ENCODE results near the gene RNLS.

RNLS gene

GRCh38 chr10:88253622-88254021, 329.5 kb downstream of the RNLS start:
- TF ChIP-seq TAF1 (IDR thresholded peaks at IDR 0.05; ENCODE audit: borderline replicate concordance, insufficient read depth, low read length) (no peak), FOXP2 (optimal IDR thresholded peaks at IDR 0.05; ENCODE audit: borderline replicate concordance, extremely low read depth, extremely low read length, insufficient read depth) (no peak), POLR2AphosphoS5 (IDR thresholded peaks at IDR 0.05; ENCODE audit: low read depth, low read length) (no peak), REST (IDR thresholded peaks at IDR 0.05; ENCODE audit: insufficient read depth in 1 of 2, low read depth in 2 of 2, low read length in 2 of 2) (no peak), SIN3A (IDR thresholded peaks at IDR 0.05; ENCODE audit: borderline replicate concordance, insufficient read depth, low read length) (no peak)

GRCh38 chr10:88253128-88253527, 330.0 kb downstream of the RNLS start:
- no peak for TF ChIP-seq REST (IDR thresholded peaks at IDR 0.05; ENCODE audit: insufficient read depth in 1 of 2, low read depth in 2 of 2, low read length in 2 of 2)
- no peak for TF ChIP-seq SIN3A (IDR thresholded peaks at IDR 0.05; ENCODE audit: borderline replicate concordance, insufficient read depth, low read length)
- TF ChIP-seq TAF1 (IDR thresholded peaks at IDR 0.05; ENCODE audit: borderline replicate concordance, insufficient read depth, low read length): no peak
- no peak for TF ChIP-seq FOXP2 (optimal IDR thresholded peaks at IDR 0.05; ENCODE audit: borderline replicate concordance, extremely low read depth, extremely low read length, insufficient read depth)
- no peak for TF ChIP-seq POLR2AphosphoS5 (IDR thresholded peaks at IDR 0.05; ENCODE audit: low read depth, low read length)

GRCh38 chr10:88249450-88249849, 333.7 kb downstream of the RNLS start:
- TF ChIP-seq POLR2AphosphoS5 (IDR thresholded peaks at IDR 0.05; ENCODE audit: low read depth, low read length) (no peak), TAF1 (IDR thresholded peaks at IDR 0.05; ENCODE audit: borderline replicate concordance, insufficient read depth, low read length) (no peak), FOXP2 (optimal IDR thresholded peaks at IDR 0.05; ENCODE audit: borderline replicate concordance, extremely low read depth, extremely low read length, insufficient read depth) (no peak), SIN3A (IDR thresholded peaks at IDR 0.05; ENCODE audit: borderline replicate concordance, insufficient read depth, low read length) (no peak), REST (IDR thresholded peaks at IDR 0.05; ENCODE audit: insufficient read depth in 1 of 2, low read depth in 2 of 2, low read length in 2 of 2) (no peak)

- no peak for TF ChIP-seq SIN3A (IDR thresholded peaks at IDR 0.05; ENCODE audit: borderline replicate concordance, insufficient read depth, low read length)
Measured at GRCh38 chr10:88246675-88247074, 336.4 kb downstream of the RNLS start.

GRCh38 chr10:88245974-88246511, 337.1 kb downstream of the RNLS start:
- no peak for TF ChIP-seq REST (IDR thresholded peaks at IDR 0.05; ENCODE audit: insufficient read depth in 1 of 2, low read depth in 2 of 2, low read length in 2 of 2)
- no peak for TF ChIP-seq TAF1 (IDR thresholded peaks at IDR 0.05; ENCODE audit: borderline replicate concordance, insufficient read depth, low read length)
- TF ChIP-seq POLR2AphosphoS5 (IDR thresholded peaks at IDR 0.05; ENCODE audit: low read depth, low read length): no peak
- no peak for TF ChIP-seq SIN3A (IDR thresholded peaks at IDR 0.05; ENCODE audit: borderline replicate concordance, insufficient read depth, low read length)
- no peak for TF ChIP-seq FOXP2 (optimal IDR thresholded peaks at IDR 0.05; ENCODE audit: borderline replicate concordance, extremely low read depth, extremely low read length, insufficient read depth)

Measured in PFSK-1 (cell line).